Activated T-cell treated with anti-CD3 and anti-CD28 coated beads for 24 hours (primary cell): ENCODE results near the gene MARCHF2.

ENCODE experiments used
- DNase-seq: peaks from one replicate; pipeline ENCODE4 v3.0.0-alpha.2; 2020; ENCODE audit warnings: low read depth

The MARCHF2 gene

DNA sequence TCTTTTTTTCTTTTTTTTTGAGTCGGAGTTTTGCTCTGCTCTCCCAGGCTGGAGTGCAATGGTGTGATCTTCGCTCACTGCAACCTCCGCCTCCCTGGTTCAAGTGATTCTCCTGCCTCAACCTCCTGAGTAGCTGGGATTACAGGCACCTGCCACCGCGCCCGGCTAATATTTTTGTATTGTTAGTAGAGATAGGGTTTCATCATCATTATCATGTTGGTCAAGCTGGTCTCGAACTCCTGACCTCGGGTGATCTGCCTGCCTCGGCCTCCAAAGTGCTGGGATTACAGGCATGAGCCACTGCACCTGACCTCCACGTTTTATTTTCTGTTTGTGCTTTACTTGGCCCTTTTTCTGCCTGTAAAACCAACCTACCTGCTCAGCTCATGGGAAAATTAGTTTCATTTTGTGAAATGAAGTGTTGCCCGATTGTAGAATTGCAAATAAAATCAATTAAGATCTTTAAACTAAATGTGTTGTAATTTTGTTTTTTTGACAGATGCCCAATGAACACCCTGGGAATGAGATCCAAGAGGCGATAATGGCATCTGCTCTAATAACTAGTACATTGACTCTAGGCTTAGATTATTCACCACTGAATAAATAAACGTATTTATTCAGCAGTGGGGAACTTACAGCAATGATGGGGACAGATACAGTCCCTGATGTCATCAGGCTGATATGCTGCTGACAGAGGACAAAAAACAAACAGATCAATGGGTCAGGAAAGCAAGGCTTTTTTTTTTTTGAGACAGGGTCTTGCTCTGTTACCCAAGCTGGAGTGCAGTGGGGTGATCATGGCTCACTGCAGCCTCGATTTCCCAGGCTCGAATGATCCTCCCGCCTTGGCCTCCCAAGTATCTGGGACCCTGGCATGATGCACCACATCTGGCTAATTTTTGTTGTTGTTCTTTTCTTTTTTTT, 25.2 kb upstream of the MARCHF2 start:
- no peak for DNase-seq

DNA sequence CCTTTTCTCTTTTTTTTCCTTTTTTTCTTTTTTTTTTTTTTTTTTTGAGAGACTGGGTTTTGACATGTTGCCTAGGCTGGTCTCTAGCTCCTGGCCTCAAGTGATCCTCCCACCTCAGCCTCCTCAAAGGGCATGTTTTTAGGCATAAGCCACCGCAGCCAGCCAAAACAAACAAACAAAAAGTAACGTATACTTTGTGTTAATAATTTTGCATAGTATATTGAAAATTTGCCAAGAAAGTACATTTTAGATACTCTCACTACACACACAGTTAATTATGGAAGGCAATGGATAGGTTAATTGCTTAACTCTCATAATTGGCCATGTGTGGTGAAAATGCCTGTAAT, 24.5 kb upstream of the MARCHF2 start:
- DNase-seq, result no peak

DNA sequence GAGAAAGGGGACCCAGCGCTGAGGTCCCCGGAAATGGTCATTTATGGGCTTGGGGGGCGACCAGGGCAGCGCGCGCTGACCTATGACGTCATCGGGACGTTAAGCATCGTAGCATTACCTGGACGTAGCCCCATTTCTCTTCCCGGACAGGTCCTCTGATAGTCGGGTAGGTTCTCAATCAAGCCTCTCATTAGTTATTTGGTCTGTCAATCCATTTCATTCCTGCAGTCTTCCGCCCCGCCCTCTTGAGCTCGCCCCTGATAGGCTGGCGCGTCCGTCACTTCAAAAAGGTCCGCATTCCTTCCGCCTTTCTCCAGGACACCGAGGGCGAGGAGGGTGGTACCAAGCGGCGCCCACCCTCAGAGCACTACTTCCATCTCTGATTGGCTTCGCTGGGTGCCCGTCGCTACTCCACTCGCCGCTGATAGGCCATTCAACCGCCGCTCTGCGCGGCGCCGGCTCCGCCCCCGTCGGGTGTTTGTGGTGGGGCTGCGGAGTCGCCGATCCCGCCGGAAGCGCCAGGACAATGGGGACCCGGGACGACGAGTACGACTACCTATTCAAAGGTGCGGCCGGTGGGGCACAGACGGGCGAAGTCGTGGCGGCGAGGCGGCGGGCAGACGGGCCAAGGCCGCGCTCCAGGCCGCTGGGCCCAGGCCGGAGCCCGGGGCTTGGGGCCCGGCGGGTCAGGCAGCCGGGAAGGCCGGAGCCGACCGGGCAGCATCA, 23.1 kb upstream of the MARCHF2 start, which contains the start of gene RAB11B:
TSS of gene RAB11B (plus strand) at position 470 of the 726 bp plus-strand sequence. CDS start at position 527, 57 bp downstream.
- DNase-seq, result peak; percentile 98

DNA sequence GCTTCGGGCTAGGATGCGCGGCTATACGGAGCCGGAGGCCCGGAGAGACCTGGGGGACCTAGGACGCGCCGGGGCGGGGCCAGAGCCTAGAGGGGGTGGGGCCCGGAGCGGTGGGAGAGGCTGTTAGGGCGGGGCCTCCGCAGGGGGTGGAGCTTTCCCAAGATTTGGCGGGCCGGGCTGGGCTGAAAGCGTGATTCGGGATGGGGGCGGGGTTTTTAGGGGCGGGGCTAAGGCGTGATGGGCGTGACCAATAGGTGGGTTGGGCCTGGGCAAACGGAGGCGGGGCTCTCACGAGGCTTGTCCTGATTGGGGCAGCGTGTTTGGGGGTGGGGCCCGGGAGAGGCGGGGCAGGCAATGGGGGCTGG, 22.5 kb upstream of the MARCHF2 start:
- DNase-seq, result peak; percentile 90

DNA sequence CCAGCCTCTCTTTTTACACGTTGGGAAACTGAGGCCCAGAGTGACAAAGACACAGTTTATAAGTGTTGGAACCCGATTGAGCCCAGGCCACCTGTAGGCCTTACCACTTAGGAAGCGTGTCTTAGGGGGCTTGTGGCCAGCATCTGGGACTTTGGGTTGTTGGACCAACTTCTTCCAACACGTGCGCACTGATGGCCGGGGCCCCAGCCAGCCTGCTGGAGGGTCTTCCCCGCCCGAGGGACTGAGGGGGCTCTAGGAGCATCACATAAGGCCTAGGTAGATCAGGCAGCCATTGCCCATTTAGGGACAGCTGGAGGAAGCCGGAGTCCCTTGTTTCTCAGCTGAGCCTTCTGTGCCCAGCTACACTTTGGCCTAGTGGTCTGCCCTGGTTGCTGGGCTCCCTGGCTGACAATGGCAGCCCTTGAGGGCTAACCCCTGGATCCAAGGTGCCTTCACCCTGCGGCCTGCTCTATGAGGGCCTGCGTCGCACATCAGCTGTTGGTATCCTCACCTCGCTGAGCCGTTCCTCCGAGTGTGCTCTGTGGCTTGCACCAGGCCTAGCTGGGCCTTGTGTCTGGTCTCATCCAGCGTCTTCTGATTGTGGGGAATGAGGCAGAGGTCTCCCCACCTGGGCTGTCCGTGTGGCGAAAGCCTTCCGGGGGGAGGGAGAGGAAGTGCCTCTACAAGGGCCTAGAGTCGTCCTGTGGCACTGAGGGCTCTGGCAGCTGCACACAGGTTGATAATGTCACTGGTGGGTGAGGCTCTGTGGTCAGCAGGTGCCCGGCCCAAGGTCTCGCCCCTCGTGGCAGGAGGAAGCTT, 21.7 kb upstream of the MARCHF2 start:
- DNase-seq, result no peak

DNA sequence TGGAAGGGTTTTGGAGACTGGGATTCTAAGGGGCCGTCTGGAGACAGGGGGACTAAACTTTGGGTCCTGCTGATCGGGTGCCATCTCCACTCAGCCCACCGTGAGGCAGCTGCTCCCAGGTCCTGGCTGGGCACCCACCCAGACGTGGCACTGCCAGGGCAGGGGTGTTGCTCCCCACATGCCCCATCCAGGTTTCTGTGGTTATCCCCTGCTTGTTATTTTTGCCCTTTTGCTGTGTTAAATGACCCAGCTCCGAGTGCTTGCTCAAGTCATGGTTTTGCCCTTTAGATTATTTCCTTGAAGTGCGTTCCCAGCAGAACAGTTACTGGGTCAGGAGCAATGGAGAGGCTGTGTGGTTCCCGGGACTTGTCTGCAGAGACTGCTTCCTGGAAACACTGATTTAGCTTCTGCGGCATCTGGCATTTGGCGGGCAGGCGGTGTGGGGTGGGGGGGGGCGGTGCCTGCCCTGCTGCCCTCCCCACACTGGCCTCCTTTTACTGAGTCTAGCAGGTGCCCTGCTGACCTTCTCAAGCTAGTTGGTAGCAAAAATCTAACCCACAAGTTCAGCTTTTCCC, 21.0 kb upstream of the MARCHF2 start:
- no peak for DNase-seq

DNA sequence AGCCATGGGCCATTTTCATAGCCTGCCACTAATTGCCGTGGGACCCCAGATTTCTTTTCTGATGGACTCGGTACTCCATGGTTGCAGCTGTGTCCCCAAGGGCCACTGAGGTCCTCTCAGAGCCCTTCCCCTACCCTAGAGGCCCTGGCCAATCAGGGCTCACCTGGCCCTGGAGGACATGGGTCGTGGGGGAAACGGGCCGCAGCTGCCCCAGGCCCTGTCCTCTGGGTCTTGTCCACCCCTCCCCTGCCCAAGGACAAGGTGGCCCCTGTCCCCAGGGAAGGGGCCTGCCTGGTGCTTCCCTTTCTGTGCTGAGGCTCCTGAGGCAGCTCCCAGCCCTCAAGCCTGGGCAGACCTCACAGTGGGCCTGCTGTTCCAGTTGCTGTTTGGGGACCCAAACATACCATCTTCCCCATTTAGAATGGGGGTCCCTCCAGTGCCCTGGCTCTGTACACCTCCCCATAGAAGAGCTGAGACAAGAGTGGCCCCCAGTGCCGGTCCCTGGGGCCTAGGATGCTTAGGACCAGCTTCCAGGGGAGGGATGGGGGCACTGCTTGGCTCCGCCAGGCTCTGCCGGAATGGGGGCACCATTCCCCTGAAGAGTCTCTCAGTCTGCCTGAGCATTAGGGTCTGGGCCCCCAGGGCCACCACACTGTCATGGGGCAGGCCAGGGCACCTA, 19.8 kb upstream of the MARCHF2 start:
- no peak for DNase-seq

DNA sequence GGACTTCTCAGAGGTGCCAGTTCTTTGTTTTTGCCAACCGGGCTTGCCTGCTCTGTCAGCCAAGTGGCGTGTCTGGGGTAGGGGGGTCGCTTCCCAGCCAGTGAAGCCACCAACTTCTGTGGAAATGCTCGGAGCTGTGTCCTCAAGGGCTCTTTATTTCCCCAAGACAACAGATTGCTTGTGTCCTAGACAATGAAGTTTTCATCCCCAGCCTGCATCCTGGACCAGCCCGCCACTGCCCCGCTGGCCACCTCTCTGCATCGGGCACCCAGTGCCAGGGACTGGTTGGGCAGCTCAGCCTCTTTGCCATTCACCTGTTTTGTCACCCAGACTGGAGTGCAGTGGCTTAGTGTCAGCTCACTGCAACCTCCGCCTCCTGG, 19.2 kb upstream of the MARCHF2 start:
- no peak for DNase-seq

DNA sequence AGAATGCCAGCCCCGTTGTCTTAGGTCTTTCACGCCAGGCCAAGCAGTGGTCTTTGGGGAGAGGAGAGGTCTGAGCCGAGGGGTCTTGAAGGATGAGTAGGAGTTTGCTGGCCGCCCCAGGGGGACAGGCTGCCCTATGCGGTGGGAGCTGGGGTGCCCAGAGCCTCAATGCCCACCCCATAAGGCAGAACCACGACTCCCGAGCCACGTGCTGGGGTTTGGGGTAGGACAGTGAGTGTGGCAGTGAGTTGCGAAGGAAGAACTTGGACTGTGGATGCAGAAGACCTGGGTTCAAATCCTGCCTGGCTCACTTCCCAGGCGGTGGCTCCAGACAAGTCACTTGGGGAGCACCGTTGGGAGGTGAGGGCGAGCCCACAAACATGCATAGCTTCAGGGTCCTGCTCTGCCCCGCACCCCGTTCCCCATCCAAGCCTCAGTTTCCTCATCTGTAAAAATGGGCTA, 17.5 kb upstream of the MARCHF2 start:
- DNase-seq, result no peak

DNA sequence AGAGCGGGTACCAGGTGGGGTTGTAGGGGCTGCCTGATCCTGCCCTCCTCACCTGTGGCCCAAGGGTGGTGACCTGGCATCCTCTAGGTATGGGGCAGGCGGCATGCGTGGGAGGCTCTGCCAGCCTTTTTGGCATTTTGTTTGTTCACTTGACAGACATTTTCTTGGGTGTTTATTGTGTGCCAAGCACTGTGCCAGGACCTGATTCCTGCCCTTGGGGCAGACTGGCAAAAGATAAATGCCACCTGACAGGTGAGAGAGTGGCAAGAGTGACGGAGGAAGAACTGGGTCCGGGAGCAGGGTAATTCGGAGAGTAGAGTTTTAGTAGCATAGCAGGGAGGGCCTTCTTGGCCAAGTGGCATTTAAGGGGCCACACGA, 16.9 kb upstream of the MARCHF2 start:
- DNase-seq, result no peak

DNA sequence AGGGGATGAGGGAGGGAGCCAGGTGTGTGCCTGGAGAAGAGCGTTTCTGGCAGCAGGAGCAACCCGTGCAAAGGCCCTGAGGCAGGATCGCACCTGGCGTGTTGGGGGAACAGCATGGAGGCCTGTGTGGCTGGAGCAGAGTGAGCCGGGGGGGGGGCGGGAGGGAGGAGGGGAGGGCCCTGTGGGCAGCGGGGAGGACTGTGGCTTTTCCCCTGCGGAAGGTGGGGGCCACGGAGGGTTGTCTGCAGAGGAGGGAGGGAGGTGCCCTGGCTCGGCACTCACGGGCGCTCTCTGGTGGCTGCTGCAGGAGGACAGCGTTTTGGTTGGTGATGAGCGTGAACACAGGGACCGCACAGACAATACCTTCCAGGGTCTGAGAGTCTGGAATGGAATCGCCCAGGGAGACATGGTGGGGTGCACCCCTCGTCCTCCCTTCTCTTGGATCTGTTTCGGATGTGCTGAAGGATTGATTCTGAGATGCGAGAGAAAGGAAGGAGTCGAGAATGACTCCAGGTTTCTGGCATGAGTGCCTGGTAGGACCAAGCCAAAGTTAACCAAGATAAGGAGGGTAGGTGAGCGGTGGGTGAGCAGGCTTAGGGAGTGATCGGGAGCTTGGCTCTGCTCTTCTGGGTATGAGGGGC, 16.4 kb upstream of the MARCHF2 start:
- DNase-seq, result peak; percentile 62

DNA sequence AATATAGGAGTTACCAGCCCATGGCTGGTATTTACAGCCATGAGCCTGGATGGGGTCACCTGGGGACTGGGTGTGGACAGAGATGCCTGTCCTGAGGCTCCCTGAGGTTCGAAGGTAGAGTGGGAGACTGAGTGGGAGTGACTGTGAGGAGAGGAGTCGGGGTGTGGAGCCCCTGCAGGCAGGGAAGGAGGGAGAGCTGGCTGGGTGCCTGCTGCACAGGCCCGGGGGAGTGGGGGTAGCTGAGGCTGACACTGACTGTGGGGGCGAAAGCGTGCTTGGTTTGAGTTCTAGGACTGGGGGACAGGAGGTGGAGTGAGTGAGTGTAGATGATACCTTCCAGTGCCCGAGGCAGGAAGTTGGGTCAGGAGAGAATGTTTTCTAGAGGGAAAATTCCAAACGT, 15.8 kb upstream of the MARCHF2 start:
- no peak for DNase-seq

DNA sequence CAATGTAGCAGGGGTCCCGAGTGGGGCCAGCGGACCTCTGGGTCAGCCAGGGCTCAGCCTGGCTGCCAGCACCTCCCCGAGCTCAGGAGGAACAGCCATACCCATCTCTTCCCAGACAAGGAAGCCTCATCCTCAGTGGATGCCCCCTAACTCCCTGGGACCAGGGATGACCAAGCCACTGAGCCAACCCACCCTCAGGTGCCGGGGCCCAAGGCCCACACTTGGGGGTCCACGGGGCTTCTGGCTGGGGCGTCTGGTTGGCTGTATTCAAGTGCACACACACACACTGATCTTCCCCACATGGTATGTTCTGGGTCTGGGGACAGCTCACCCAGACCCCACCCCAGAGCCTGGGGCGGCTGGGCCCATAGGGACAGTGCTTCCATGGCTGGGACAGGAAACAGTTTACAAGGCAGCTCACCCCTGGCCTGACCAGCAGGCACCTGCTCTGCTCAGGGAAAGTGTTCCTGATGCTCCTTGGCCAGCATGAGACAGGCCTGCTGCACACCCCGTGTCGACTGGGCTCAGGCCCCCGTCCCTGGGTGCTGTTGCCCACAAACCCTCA, 15.3 kb upstream of the MARCHF2 start:
- no peak for DNase-seq

DNA sequence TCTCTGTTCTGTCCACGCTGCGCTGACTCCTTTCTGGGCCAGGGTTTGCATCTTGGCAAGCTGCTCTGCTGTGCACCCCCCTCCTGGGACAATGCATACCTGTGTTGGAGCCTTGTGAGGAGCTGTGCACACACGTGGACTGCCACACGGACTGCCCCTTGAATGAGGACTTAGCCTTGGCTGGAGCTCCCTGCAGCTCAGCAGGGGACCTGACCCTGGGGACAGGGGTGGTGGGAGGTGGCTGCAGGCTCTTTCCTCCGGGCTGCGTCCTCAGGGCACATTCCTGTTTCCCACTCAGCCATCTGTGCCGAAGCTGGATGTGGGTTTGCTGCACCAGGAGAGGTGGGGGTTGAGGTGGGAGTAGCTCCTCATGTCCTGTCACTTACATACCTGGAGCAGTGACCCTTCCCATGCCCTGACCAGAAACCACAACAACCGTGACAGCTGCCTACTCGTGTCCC, 14.8 kb upstream of the MARCHF2 start:
- DNase-seq, result no peak

DNA sequence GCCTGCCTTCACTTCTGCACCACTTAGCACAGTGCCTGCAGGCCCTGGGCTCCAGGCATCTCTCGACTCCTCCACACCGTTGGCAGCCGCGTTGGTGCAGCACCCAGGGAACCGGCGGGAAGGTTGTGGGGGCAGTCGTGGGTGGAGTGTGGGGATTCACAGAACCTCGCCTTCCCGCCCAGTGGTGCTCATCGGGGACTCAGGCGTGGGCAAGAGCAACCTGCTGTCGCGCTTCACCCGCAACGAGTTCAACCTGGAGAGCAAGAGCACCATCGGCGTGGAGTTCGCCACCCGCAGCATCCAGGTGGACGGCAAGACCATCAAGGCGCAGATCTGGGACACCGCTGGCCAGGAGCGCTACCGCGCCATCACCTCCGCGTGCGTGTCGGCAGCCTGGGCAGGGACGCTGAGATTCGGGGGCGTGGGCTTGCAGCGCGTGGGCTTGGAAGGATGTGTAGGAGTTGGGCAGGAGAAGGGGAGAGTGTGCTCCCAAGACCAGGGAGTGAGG, 13.4 kb upstream of the MARCHF2 start:
- DNase-seq, result no peak

DNA sequence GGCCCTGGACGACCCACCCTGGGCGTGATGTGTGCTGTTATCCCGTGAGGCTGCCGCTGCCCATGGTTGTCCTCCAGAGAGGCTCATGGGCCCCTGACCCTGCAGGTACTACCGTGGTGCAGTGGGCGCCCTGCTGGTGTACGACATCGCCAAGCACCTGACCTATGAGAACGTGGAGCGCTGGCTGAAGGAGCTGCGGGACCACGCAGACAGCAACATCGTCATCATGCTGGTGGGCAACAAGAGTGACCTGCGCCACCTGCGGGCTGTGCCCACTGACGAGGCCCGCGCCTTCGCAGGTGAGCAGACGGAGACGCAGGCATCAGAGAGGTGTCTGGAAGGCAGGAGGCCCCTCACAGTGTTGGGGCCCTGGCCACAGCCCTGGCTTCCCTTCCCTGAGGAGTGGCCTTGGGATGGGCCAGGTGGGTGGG, 11.1 kb upstream of the MARCHF2 start:
- no peak for DNase-seq

DNA sequence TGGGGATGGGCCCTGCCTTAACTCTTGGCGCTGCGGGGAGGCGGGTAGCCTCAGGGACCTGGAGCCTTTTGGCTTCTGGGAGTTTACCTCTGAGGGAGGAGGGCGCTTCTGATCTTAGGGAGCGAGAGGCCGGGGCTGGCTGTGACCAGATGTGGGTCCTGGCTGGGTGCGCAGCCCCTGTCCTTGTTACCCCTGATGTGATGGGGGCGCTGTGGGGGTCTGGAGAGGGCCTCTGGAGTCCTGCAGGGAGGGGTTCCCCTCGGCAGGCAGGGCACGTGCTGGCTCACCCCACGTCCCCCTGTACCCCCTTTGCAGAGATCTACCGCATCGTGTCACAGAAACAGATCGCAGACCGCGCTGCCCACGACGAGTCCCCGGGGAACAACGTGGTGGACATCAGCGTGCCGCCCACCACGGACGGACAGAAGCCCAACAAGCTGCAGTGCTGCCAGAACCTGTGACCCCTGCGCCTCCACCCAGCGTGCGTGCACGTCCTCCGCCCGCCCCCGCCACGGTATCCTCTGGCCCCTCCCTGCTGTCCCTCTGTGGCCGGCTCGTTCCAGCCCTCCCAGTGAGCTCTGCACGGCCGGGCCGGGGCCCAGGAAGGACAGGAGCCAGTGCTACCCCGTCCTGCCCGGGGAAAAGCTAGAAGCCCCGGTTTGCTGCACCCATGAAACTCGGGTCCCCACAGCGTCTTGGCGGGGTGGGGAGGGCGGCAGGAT, 9.8 kb upstream of the MARCHF2 start:
- no peak for DNase-seq

DNA sequence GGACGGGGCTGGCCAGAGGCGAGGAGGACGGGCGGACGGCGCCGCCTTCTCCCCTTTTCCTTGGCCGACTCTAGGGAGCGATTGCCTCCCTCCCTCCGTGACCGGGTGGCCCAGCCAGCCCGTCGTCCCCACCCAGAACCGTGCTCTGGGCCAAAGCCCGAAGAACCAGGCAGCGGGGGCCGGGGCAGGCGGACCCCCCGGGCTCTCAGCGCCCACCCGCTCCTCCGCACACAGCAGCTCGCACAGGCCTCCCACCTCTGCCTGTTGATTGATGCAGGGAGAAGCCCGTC, 9.3 kb upstream of the MARCHF2 start:
- no peak for DNase-seq

DNA sequence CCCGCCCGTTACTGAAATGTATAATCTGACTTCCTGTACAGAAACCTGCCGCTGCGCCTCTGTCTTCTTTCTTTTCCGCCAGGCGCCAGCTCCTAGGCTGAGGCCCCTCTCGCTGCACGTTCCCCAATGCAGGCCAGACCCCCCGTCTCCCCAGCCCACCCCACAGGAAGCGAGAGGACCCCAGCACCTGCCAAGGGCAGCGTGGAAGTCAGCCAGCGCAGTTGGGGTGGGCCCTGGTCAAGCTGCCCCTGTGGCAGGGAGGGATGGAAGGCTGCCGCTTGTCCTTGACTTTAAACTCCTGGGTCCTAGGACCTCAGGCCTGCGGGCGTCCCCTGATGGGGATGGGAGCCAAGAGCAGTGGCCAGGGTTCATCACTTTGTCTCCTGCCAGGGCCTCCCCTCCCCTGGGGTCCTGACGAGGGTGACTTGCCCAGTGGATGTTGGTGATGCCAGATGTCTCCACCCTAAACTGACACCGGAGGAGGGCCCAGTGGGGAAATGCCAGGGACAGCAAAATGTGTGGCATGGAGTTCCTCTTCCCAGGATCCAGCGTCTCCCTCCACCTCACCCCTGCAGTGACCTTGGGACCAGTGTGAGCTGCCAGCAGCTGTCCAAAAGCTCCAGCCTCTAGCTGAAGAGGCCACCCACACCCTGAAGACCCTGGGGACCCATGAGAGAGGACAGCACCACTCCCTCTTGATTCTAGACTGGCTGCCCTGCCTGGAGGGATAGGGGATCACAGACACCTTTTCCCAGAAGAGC, 8.5 kb upstream of the MARCHF2 start:
- DNase-seq, result no peak
